ENCODE measurements around the gene CADPS2.

- TF ChIP-seq MAX (IDR thresholded peaks at IDR 0.05) (no peak), HNF4G (IDR thresholded peaks at IDR 0.05) (no peak), CTCF (IDR thresholded peaks at IDR 0.05; ENCODE audit: low read depth, low read length, missing input control) (no peak), ZBTB33 (IDR thresholded peaks at IDR 0.05) (no peak), NR2F2 (IDR thresholded peaks at IDR 0.05) (no peak), EGR1 (IDR thresholded peaks at IDR 0.05; ENCODE audit: low read depth in 2 of 2) (no peak)
Measured at GRCh38 chr7:122311050-122311700, 575.1 kb downstream of the CADPS2 start.

Measured in liver (tissue), 3 donors.